A549 (cell line): ENCODE data around the gene GAB1. TPM values are rescaled to one million over a fixed set of nuclear protein-coding genes. Genes with fewer than 3 reads are reported as not detected.

Experiments
- ATAC-seq, 2 experiments: fragments of 200-7000 bp in 1 of 2; fragments of >200 bp in 1 of 2; cut with Nextera tagmentation in 1 of 2; cut with Tn5 transposase in 1 of 2; 3 replicates each; pipeline versions ENCODE4 v1.8.0 to v1.9.1; 2018 to 2020; ENCODE audit warnings: mild to moderate bottlenecking in 1 of 2, moderate library complexity in 1 of 2
- CTCF ChIA-PET: fragments of 300-600 bp; sonication (Branson Sonifier 250); formaldehyde crosslinking; extraction: SDS; loops from one replicate; lab custom pipeline; 2021; ENCODE audit warnings: antibody characterized with exemption, inconsistent platforms; lab: Yijun Ruan, JAX
- POLR2A ChIA-PET: fragments of 350-600 bp; formaldehyde crosslinking; extraction: SDS; loops from one replicate; lab custom pipeline; 2021; ENCODE audit warnings: antibody characterized with exemption, inconsistent platforms; lab: Yijun Ruan, JAX
- DNase-seq, 2 experiments: peaks; one replicate each; pipeline versions ENCODE4 v3.0.0 to v3.0.0-alpha.2; 2011 to 2016; ENCODE audit warnings: low read depth in 1 of 2, low spot score in 1 of 2
- FAIRE-seq: peaks from 2 replicates; lab custom pipeline; 2011; peaks lifted over from hg19 to GRCh38; lab: Jason Lieb, UNC
- H3K27ac ChIP-seq, 2 experiments: fragments of >200 bp; sonication (Bioruptor Twin); formaldehyde crosslinking; 3 replicates each; pipeline ENCODE4 v1.5.1; 2016 to 2017
- H3K4me1 ChIP-seq: fragments of >200 bp; sonication (Bioruptor Twin); formaldehyde crosslinking; 3 replicates; pipeline ENCODE4 v1.6.1; 2016
- H3K4me2 ChIP-seq: fragments of >200 bp; sonication (Bioruptor Twin); formaldehyde crosslinking; 3 replicates; pipeline ENCODE4 v1.6.1; 2016
- H3K4me3 ChIP-seq: fragments of >200 bp; sonication (Bioruptor Twin); formaldehyde crosslinking; 3 replicates; pipeline ENCODE4 v1.5.1; 2016
- H3K9me3 ChIP-seq: fragments of >200 bp; sonication (Bioruptor Twin); formaldehyde crosslinking; 3 replicates; pipeline ENCODE4 v1.6.1; 2016
- CBX8 ChIP-seq: fragments of 200-600 bp; sonication (generic); IDR thresholded peaks from 2 replicates; pipeline ENCODE4 v1.6.1; 2016
- CEBPB ChIP-seq, 2 experiments: fragments of >200 bp in 1 of 2; sonication (Bioruptor Twin) in 1 of 2; formaldehyde crosslinking in 1 of 2; IDR thresholded peaks; 2 replicates each; pipeline ENCODE4 v1.6.1; 2012 to 2016
- CHD2 ChIP-seq: fragments of 150-350 bp; IDR thresholded peaks from 2 replicates; pipeline ENCODE4 v1.6.1; 2014; ENCODE audit warnings: low read length; ENCODE audit not compliant: partially characterized antibody
- CHD4 ChIP-seq: fragments of 200-600 bp; sonication (generic); IDR thresholded peaks from 2 replicates; pipeline ENCODE4 v1.6.1; 2016; ENCODE audit warnings: antibody characterized with exemption, mild to moderate bottlenecking, borderline replicate concordance
- EHMT2 ChIP-seq: fragments of 200-600 bp; sonication (generic); IDR thresholded peaks from 2 replicates; pipeline ENCODE4 v1.6.1; 2016; ENCODE audit warnings: antibody characterized with exemption, low read depth, mild to moderate bottlenecking, moderate library complexity
- FOSL2 ChIP-seq, 2 experiments: fragments of 450-650 bp in 1 of 2; fragments of >200 bp in 1 of 2; sonication (Bioruptor Twin) in 1 of 2; formaldehyde crosslinking; IDR thresholded peaks; 2 replicates each; pipeline versions ENCODE4 v1.5.0 to v1.6.1; 2016 to 2020; ENCODE audit warnings: mild to moderate bottlenecking in 1 of 2, moderate library complexity in 1 of 2
- GATA3 ChIP-seq: IDR thresholded peaks from 2 replicates; pipeline ENCODE4 v1.6.1; 2012; ENCODE audit warnings: borderline replicate concordance
- JUN ChIP-seq, 2 experiments: fragments of >200 bp; sonication (Bioruptor Twin); formaldehyde crosslinking; IDR thresholded peaks; 2 replicates in 1 of 2; 3 replicates in 1 of 2; pipeline ENCODE4 v1.6.1; 2016 to 2017
- KDM1A ChIP-seq: fragments of 200-600 bp; sonication (generic); IDR thresholded peaks from 2 replicates; pipeline ENCODE4 v1.6.1; 2016; ENCODE audit warnings: low read depth, mild to moderate bottlenecking
- NPAS2 ChIP-seq: fragments of 250-450 bp; sonication (Bioruptor Pico); IDR thresholded peaks from 2 replicates; pipeline ENCODE4 v1.8.0; 2022; ENCODE audit warnings: mild to moderate bottlenecking, moderate library complexity, borderline replicate concordance
- NR3C1 ChIP-seq: fragments of >200 bp; sonication (Bioruptor Twin); formaldehyde crosslinking; IDR thresholded peaks from 3 replicates; pipeline ENCODE4 v1.6.1; 2017
- PHF8 ChIP-seq: fragments of 200-600 bp; sonication (generic); IDR thresholded peaks from 2 replicates; pipeline ENCODE4 v1.6.1; 2016; ENCODE audit warnings: low read depth, mild to moderate bottlenecking, antibody characterized with exemption, moderate library complexity, borderline replicate concordance
- POLR2A ChIP-seq: IDR thresholded peaks from 2 replicates; pipeline ENCODE4 v1.6.1; 2012; ENCODE audit warnings: mild to moderate bottlenecking, low read length
- RARB ChIP-seq: fragments of 250-450 bp; sonication (Bioruptor Pico); IDR thresholded peaks from 2 replicates; pipeline ENCODE4 v1.8.0; 2021; ENCODE audit warnings: mild to moderate bottlenecking, moderate library complexity
- RCOR1 ChIP-seq: fragments of 150-350 bp; IDR thresholded peaks from 2 replicates; pipeline ENCODE4 v1.6.1; 2014; ENCODE audit warnings: antibody characterized with exemption, low read length, low read depth
- RNF2 ChIP-seq: fragments of 200-600 bp; sonication (generic); IDR thresholded peaks from 2 replicates; pipeline ENCODE4 v1.6.1; 2016; ENCODE audit warnings: low read depth, mild to moderate bottlenecking, antibody characterized with exemption, moderate library complexity, borderline replicate concordance
- SMC3 ChIP-seq: fragments of >200 bp; sonication (Bioruptor Twin); formaldehyde crosslinking; IDR thresholded peaks from 3 replicates; pipeline ENCODE4 v1.6.1; 2018; ENCODE audit warnings: inconsistent platforms
- SREBF2 ChIP-seq: fragments of 450-650 bp; IDR thresholded peaks from 2 replicates; pipeline ENCODE4 v1.6.1; 2014; ENCODE audit warnings: mild to moderate bottlenecking, moderate library complexity
- ZFP36 ChIP-seq: fragments of 450-650 bp; IDR thresholded peaks from 2 replicates; pipeline ENCODE4 v1.6.1; 2014; ENCODE audit warnings: borderline replicate concordance; ENCODE audit not compliant: partially characterized antibody
- ZNF302 ChIP-seq: fragments of 250-450 bp; sonication (Bioruptor Pico); IDR thresholded peaks from 2 replicates; pipeline ENCODE4 v1.9.0; 2021; ENCODE audit warnings: inconsistent platforms, mild to moderate bottlenecking, moderate library complexity
- WGBS: methylation state at CpG from one replicate; pipeline ENCODE4 v1.1.6; 2017; ENCODE audit errors: missing lambda C conversion rate; 5-methylcytosine and 5-hydroxymethylcytosine counted together
- polyA plus RNA-seq, 4 experiments: library from polyadenylated mRNA; depleted of rRNA in 3 of 4; stranded (reverse); fragments of >200 nt; fragmentation: RNase III in 1 of 4; extraction: RNeasy Plus Mini Kit Qiagen cat#74134 plus additional on column Dnase treatment in 1 of 4; gene quantifications; 2 replicates in 3 of 4; 3 replicates in 1 of 4; pipeline ENCODE4 v1.2.3, GENCODE V29; 2011 to 2017
- TF ChIP-seq, protein P1 (sequence below): fragments of 200-600 bp; sonication (generic); IDR thresholded peaks from 2 replicates; pipeline ENCODE4 v1.6.1; 2016; ENCODE audit warnings: antibody characterized with exemption, mild to moderate bottlenecking, moderate library complexity
- TF ChIP-seq, protein P2 (sequence below): fragments of >200 bp; sonication (Bioruptor Twin); formaldehyde crosslinking; IDR thresholded peaks from 3 replicates; pipeline ENCODE4 v1.6.1; 2016
- TF ChIP-seq, protein P3 (sequence below): fragments of 150-350 bp; IDR thresholded peaks from 2 replicates; pipeline ENCODE4 v1.6.1; 2014; ENCODE audit warnings: low read depth, mild to moderate bottlenecking, low read length
- TF ChIP-seq, protein P4 (sequence below): fragments of >200 bp; sonication (Bioruptor Twin); formaldehyde crosslinking; IDR thresholded peaks from 2 replicates; pipeline ENCODE4 v1.6.1; 2016

GAB1 gene
- polyA plus RNA-seq, 2 of the 4 experiments (the other 2 are of a cell fraction), result 2.3 to 3.6 TPM

DNA sequence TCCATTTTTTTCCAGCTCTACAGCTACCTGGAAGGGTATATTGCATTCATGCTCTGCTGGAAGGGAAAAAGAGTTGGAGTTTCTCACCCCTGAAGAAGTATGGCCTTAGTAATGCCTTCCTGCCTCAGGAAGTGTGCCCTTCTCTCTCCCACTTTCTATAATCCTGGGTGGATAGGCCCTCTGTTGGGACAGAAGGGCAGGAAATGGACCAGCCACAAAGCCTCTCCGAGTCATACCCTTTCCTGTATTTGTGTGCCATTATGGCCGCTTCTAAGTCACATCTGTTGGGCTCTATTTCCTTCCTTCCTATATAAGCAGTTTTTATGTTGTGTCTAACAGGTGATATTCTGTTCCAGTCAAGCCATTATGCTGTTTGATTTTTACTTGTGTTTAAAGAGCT is 102.0 kb downstream of the GAB1 start:
- ChIA-PET CTCF (no interaction called here), POLR2A (no interaction called here)
- no peaks in the 10 kb centered on the region for H3K9me3 ChIP-seq
- no peaks in the 10 kb centered on the region for H3K4me1 ChIP-seq
- 92% methylated on average over 2 of the region's 2 CpGs for WGBS
- no peak overlapping the region for H3K4me3 ChIP-seq
- H3K27ac ChIP-seq, result no peak overlapping the region
- ATAC-seq, result no peak
- no peak overlapping the region for H3K4me2 ChIP-seq
- no peak for FAIRE-seq
- no peak for TF ChIP-seq RNF2
- TF ChIP-seq POLR2A, result no peak
- TF ChIP-seq SREBF2, result no peak
- TF ChIP-seq NPAS2 (CRISPR knock-in tag), result no peak
- TF ChIP-seq CHD2, result no peak
- no peak for TF ChIP-seq ZNF302 (CRISPR knock-in tag)
- TF ChIP-seq PHF8, result no peak
- no peak for TF ChIP-seq RCOR1
- TF ChIP-seq, protein P1, sequence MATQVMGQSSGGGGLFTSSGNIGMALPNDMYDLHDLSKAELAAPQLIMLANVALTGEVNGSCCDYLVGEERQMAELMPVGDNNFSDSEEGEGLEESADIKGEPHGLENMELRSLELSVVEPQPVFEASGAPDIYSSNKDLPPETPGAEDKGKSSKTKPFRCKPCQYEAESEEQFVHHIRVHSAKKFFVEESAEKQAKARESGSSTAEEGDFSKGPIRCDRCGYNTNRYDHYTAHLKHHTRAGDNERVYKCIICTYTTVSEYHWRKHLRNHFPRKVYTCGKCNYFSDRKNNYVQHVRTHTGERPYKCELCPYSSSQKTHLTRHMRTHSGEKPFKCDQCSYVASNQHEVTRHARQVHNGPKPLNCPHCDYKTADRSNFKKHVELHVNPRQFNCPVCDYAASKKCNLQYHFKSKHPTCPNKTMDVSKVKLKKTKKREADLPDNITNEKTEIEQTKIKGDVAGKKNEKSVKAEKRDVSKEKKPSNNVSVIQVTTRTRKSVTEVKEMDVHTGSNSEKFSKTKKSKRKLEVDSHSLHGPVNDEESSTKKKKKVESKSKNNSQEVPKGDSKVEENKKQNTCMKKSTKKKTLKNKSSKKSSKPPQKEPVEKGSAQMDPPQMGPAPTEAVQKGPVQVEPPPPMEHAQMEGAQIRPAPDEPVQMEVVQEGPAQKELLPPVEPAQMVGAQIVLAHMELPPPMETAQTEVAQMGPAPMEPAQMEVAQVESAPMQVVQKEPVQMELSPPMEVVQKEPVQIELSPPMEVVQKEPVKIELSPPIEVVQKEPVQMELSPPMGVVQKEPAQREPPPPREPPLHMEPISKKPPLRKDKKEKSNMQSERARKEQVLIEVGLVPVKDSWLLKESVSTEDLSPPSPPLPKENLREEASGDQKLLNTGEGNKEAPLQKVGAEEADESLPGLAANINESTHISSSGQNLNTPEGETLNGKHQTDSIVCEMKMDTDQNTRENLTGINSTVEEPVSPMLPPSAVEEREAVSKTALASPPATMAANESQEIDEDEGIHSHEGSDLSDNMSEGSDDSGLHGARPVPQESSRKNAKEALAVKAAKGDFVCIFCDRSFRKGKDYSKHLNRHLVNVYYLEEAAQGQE, result no peak
- TF ChIP-seq, protein P2, sequence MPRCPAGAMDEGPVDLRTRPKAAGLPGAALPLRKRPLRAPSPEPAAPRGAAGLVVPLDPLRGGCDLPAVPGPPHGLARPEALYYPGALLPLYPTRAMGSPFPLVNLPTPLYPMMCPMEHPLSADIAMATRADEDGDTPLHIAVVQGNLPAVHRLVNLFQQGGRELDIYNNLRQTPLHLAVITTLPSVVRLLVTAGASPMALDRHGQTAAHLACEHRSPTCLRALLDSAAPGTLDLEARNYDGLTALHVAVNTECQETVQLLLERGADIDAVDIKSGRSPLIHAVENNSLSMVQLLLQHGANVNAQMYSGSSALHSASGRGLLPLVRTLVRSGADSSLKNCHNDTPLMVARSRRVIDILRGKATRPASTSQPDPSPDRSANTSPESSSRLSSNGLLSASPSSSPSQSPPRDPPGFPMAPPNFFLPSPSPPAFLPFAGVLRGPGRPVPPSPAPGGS, result no peak
- no peak for TF ChIP-seq KDM1A
- TF ChIP-seq JUN (IDR thresholded peaks at IDR 0.05), result no peak
- no peak for TF ChIP-seq EHMT2
- DNase-seq, result no peak

- no peak overlapping the region for H3K4me3 ChIP-seq
- no peak for TF ChIP-seq JUN (IDR thresholded peaks at IDR 0.05)
- no peak for TF ChIP-seq RARB (CRISPR knock-in tag)
- no peak for TF ChIP-seq CBX8
- no peak for TF ChIP-seq CHD4
- no peak for TF ChIP-seq NR3C1
- no peak for TF ChIP-seq ZFP36
- no peak for TF ChIP-seq KDM1A
- no peak for TF ChIP-seq SMC3
- ChIA-PET CTCF (no interaction called here), POLR2A (no interaction called here)
- no peak overlapping the region for H3K27ac ChIP-seq
- ATAC-seq, result no peak
- no peak overlapping the region for H3K4me2 ChIP-seq
- no peaks in the 10 kb centered on the region for H3K9me3 ChIP-seq
- no peak for DNase-seq
- no peak for FAIRE-seq
- H3K4me1 ChIP-seq, result no peaks in the 10 kb centered on the region
These were observed 104.4 kb downstream of the GAB1 start for GRCh38 chr4:143441109-143441508.

DNA sequence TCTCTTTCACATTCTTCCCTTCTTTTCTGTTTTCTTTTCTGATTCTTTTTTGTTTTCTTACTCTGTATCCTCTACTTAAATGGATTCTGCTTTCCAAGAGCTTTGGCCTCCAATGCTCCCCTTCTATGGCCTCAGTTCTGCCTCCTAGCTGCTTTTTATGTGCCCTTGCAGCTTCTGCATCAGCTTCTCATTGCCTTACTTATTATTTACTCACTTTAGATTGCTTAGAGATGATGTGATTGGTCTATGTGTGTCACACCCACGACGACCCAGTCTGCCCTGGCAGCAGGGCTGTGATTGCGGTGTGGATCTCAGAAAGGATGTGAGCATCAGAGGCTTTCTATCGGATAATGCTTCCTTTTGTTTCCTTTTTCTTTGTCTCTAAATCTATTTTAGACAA is 105.0 kb downstream of the GAB1 start:
- Histone ChIP-seq H3K4me3 (no peak overlapping the region), H3K27ac (no peak overlapping the region), H3K4me2 (no peak overlapping the region), H3K4me1 (no peaks in the 10 kb centered on the region), H3K9me3 (no peaks in the 10 kb centered on the region)
- ChIA-PET POLR2A (no interaction called here), CTCF (no interaction called here)
- peak in 1 of 2 experiments; percentile 0 for DNase-seq
- ATAC-seq, result no peak
- 56% methylated on average over 4 of the region's 4 CpGs for WGBS
- no peak for FAIRE-seq
- TF ChIP-seq NR3C1, result no peak
- no peak for TF ChIP-seq FOSL2 (IDR thresholded peaks at IDR 0.05)
- no peak for TF ChIP-seq FOSL2 (CRISPR knock-in tag; IDR thresholded peaks at IDR 0.05)
- TF ChIP-seq RCOR1, result no peak
- no peak for TF ChIP-seq CBX8
- no peak for TF ChIP-seq GATA3
- TF ChIP-seq, protein P1, result no peak
- TF ChIP-seq POLR2A, result no peak
- TF ChIP-seq, protein P3, sequence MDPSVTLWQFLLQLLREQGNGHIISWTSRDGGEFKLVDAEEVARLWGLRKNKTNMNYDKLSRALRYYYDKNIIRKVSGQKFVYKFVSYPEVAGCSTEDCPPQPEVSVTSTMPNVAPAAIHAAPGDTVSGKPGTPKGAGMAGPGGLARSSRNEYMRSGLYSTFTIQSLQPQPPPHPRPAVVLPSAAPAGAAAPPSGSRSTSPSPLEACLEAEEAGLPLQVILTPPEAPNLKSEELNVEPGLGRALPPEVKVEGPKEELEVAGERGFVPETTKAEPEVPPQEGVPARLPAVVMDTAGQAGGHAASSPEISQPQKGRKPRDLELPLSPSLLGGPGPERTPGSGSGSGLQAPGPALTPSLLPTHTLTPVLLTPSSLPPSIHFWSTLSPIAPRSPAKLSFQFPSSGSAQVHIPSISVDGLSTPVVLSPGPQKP, result no peak
- TF ChIP-seq, protein P4, sequence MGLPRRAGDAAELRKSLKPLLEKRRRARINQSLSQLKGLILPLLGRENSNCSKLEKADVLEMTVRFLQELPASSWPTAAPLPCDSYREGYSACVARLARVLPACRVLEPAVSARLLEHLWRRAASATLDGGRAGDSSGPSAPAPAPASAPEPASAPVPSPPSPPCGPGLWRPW, result no peak
- TF ChIP-seq CEBPB (IDR thresholded peaks at IDR 0.05), result no peak
